HEK293 (cell line): ENCODE measurements around the gene TSPAN17.
A peak's percentile ranks its signal among the peaks of the same experiment; 100 is the strongest.

Source experiments
- CTCF ChIA-PET: fragments of 350-600 bp; formaldehyde crosslinking; extraction: SDS; loops from one replicate; lab custom pipeline; 2021; ENCODE audit warnings: antibody characterized with exemption; lab: Yijun Ruan, JAX
- POLR2A ChIA-PET: fragments of 300-600 bp; formaldehyde crosslinking; extraction: SDS; loops from one replicate; lab custom pipeline; 2020; ENCODE audit warnings: antibody characterized with exemption, inconsistent platforms; lab: Yijun Ruan, JAX
- H3K27ac ChIP-seq: fragments of 200-500 bp; sonication (Bioruptor generic); 2 replicates; pipeline ENCODE4 v1.5.1; 2014; ENCODE audit warnings: low read depth, low read length, control low read depth, inconsistent platforms; ENCODE audit errors: extremely low read depth
- H3K36me3 ChIP-seq, 2 experiments: fragments of 200-500 bp in 1 of 2; sonication (Bioruptor generic) in 1 of 2; 1 replicate in 1 of 2; 2 replicates in 1 of 2; pipeline ENCODE4 v1.5.1; 2014 to 2017; ENCODE audit warnings: inconsistent platforms in 2 of 2, low read length in 2 of 2; ENCODE audit not compliant: control insufficient read depth in 2 of 2, insufficient read depth in 1 of 2
- H3K4me1 ChIP-seq: fragments of 200-500 bp; sonication (Bioruptor generic); 2 replicates; pipeline ENCODE4 v1.5.1; 2014; ENCODE audit warnings: mild to moderate bottlenecking, low read length, inconsistent platforms; ENCODE audit not compliant: control insufficient read depth, insufficient read depth
- H3K4me3 ChIP-seq: 2 replicates; pipeline ENCODE4 v1.5.1; 2011; ENCODE audit warnings: low read depth, mild to moderate bottlenecking, control low read depth, low read length, moderate library complexity
- H3K9me3 ChIP-seq: fragments of 200-500 bp; sonication (Bioruptor generic); 2 replicates; pipeline ENCODE4 v1.5.1; 2014; ENCODE audit warnings: low read depth, low read length, inconsistent platforms; ENCODE audit not compliant: control insufficient read depth, insufficient read depth
- ATF2 ChIP-seq: fragments of 450-650 bp; formaldehyde crosslinking; IDR thresholded peaks from 2 replicates; pipeline ENCODE4 v1.5.1; 2016; ENCODE audit warnings: missing biosample characterization, missing genetic modification characterization, low read depth
- EGR2 ChIP-seq: fragments of 450-650 bp; formaldehyde crosslinking; IDR thresholded peaks from 2 replicates; pipeline ENCODE4 v1.5.1; 2016; ENCODE audit warnings: low read depth, missing biosample characterization, missing genetic modification characterization
- FEZF1 ChIP-seq: fragments of 450-650 bp; formaldehyde crosslinking; IDR thresholded peaks from 2 replicates; pipeline ENCODE4 v1.5.1; 2016; ENCODE audit warnings: missing biosample characterization, missing genetic modification characterization
- GLI2 ChIP-seq: fragments of 450-650 bp; formaldehyde crosslinking; IDR thresholded peaks from 2 replicates; pipeline ENCODE4; 2017; ENCODE audit warnings: missing biosample characterization, missing genetic modification characterization, low read depth, borderline replicate concordance
- GLIS2 ChIP-seq: fragments of 450-650 bp; formaldehyde crosslinking; IDR thresholded peaks from 2 replicates; pipeline ENCODE4 v1.5.1; 2016; ENCODE audit warnings: missing biosample characterization, missing genetic modification characterization
- RBAK ChIP-seq: fragments of 450-650 bp; formaldehyde crosslinking; IDR thresholded peaks from 2 replicates; pipeline ENCODE4 v1.5.1; 2016; ENCODE audit warnings: missing biosample characterization, missing genetic modification characterization
- SCRT2 ChIP-seq: fragments of 450-650 bp; formaldehyde crosslinking; IDR thresholded peaks from 2 replicates; pipeline ENCODE4 v1.5.1; 2016; ENCODE audit warnings: missing biosample characterization, missing genetic modification characterization
- TSHZ1 ChIP-seq: fragments of 450-650 bp; formaldehyde crosslinking; IDR thresholded peaks from 2 replicates; pipeline ENCODE4 v1.5.1; 2016; ENCODE audit warnings: missing biosample characterization, missing genetic modification characterization, borderline replicate concordance
- WT1 ChIP-seq: fragments of 450-650 bp; formaldehyde crosslinking; IDR thresholded peaks from 2 replicates; pipeline ENCODE4 v1.5.1; 2016; ENCODE audit warnings: missing biosample characterization, missing genetic modification characterization
- YY2 ChIP-seq: fragments of 450-650 bp; formaldehyde crosslinking; IDR thresholded peaks from 2 replicates; pipeline ENCODE4 v1.5.1; 2016; ENCODE audit warnings: missing biosample characterization, missing genetic modification characterization
- ZBTB1 ChIP-seq: fragments of 450-650 bp; formaldehyde crosslinking; IDR thresholded peaks from 2 replicates; pipeline ENCODE4 v1.5.1; 2016; ENCODE audit warnings: missing biosample characterization, missing genetic modification characterization
- ZBTB7A ChIP-seq: fragments of 450-650 bp; formaldehyde crosslinking; IDR thresholded peaks from 2 replicates; pipeline ENCODE4 v1.5.1; 2016; ENCODE audit warnings: low read depth, missing biosample characterization, missing genetic modification characterization
- ZFHX2 ChIP-seq: fragments of 450-650 bp; formaldehyde crosslinking; conservative IDR thresholded peaks from 2 replicates; pipeline ENCODE4 v1.5.1; 2016; ENCODE audit warnings: missing biosample characterization, missing genetic modification characterization
- ZFP3 ChIP-seq: fragments of 450-650 bp; formaldehyde crosslinking; IDR thresholded peaks from 2 replicates; pipeline ENCODE4 v1.5.1; 2016; ENCODE audit warnings: low read depth, missing biosample characterization, missing genetic modification characterization
- ZFP37 ChIP-seq: fragments of 450-650 bp; formaldehyde crosslinking; IDR thresholded peaks from 2 replicates; pipeline ENCODE4 v1.5.1; 2016; ENCODE audit warnings: missing biosample characterization, missing genetic modification characterization
- ZIC2 ChIP-seq: fragments of 450-650 bp; formaldehyde crosslinking; IDR thresholded peaks from 2 replicates; pipeline ENCODE4 v1.5.1; 2016; ENCODE audit warnings: missing biosample characterization, missing genetic modification characterization
- ZNF114 ChIP-seq: fragments of 450-650 bp; formaldehyde crosslinking; IDR thresholded peaks from 2 replicates; pipeline ENCODE4 v1.5.0; 2017; ENCODE audit warnings: missing biosample characterization, missing genetic modification characterization
- ZNF140 ChIP-seq: fragments of 450-650 bp; formaldehyde crosslinking; IDR thresholded peaks from 2 replicates; pipeline ENCODE4 v1.5.1; 2016; ENCODE audit warnings: missing biosample characterization, missing genetic modification characterization
- ZNF2 ChIP-seq: fragments of 450-650 bp; formaldehyde crosslinking; IDR thresholded peaks from 2 replicates; pipeline ENCODE4 v1.5.1; 2016; ENCODE audit warnings: missing biosample characterization, missing genetic modification characterization
- ZNF211 ChIP-seq: fragments of 450-650 bp; formaldehyde crosslinking; IDR thresholded peaks from 2 replicates; pipeline ENCODE4 v1.5.1; 2016; ENCODE audit warnings: low read depth, missing biosample characterization, missing genetic modification characterization
- ZNF350 ChIP-seq: fragments of 450-650 bp; formaldehyde crosslinking; IDR thresholded peaks from 2 replicates; pipeline ENCODE4 v1.5.0; 2017; ENCODE audit warnings: missing biosample characterization, mild to moderate bottlenecking, missing genetic modification characterization
- ZNF391 ChIP-seq: fragments of 450-650 bp; formaldehyde crosslinking; IDR thresholded peaks from 2 replicates; pipeline ENCODE4 v1.5.1; 2016; ENCODE audit warnings: low read depth, missing biosample characterization, missing genetic modification characterization, borderline replicate concordance
- ZNF416 ChIP-seq: fragments of 450-650 bp; formaldehyde crosslinking; IDR thresholded peaks from 2 replicates; pipeline ENCODE4 v1.5.1; 2016; ENCODE audit warnings: missing biosample characterization, missing genetic modification characterization
- ZNF521 ChIP-seq: fragments of 450-650 bp; formaldehyde crosslinking; IDR thresholded peaks from 2 replicates; pipeline ENCODE4 v1.5.1; 2017; ENCODE audit warnings: missing biosample characterization, mild to moderate bottlenecking, missing genetic modification characterization
- ZNF558 ChIP-seq: fragments of 450-650 bp; formaldehyde crosslinking; IDR thresholded peaks from 2 replicates; pipeline ENCODE4 v1.5.1; 2016; ENCODE audit warnings: missing biosample characterization, missing genetic modification characterization
- ZNF585B ChIP-seq: fragments of 450-650 bp; formaldehyde crosslinking; IDR thresholded peaks from 2 replicates; pipeline ENCODE4 v1.5.1; 2016; ENCODE audit warnings: missing biosample characterization, missing genetic modification characterization
- ZNF621 ChIP-seq: fragments of 450-650 bp; formaldehyde crosslinking; IDR thresholded peaks from 2 replicates; pipeline ENCODE4 v1.5.1; 2017; ENCODE audit warnings: missing biosample characterization, missing genetic modification characterization
- ZNF76 ChIP-seq: fragments of 450-650 bp; formaldehyde crosslinking; IDR thresholded peaks from 2 replicates; pipeline ENCODE4; 2016; ENCODE audit warnings: low read depth, missing biosample characterization, missing genetic modification characterization, borderline replicate concordance
- ZNF791 ChIP-seq: fragments of 450-650 bp; formaldehyde crosslinking; IDR thresholded peaks from 2 replicates; pipeline ENCODE4 v1.5.1; 2016; ENCODE audit warnings: missing biosample characterization, missing genetic modification characterization
- ZSCAN4 ChIP-seq: fragments of 450-650 bp; formaldehyde crosslinking; IDR thresholded peaks from 2 replicates; pipeline ENCODE4 v1.5.1; 2017; ENCODE audit warnings: missing biosample characterization, missing genetic modification characterization

The TSPAN17 gene

GRCh38 chr5:176653401-176654385 lies 6.4 kb downstream of the TSPAN17 start (continued):
- TF ChIP-seq ZNF791 (tag by site-specific recombination), result no peak
- TF ChIP-seq ZNF416 (tag by site-specific recombination), result no peak
- TF ChIP-seq FEZF1 (tag by site-specific recombination), result no peak
- TF ChIP-seq RBAK (tag by site-specific recombination), result 0 out of 2 replicates have a peak, but pooled peaks have one; percentile 33
- no peak for TF ChIP-seq ZNF621 (tag by site-specific recombination)
- TF ChIP-seq ZBTB7A, result no peak; the same call in 1 of the 2 replicates
- no peak for TF ChIP-seq ZSCAN4 (tag by site-specific recombination)
- TF ChIP-seq ATF2 (tag by site-specific recombination), result no peak
- TF ChIP-seq EGR2 (tag by site-specific recombination), result peak; percentile 100
- no peak for TF ChIP-seq ZNF2 (tag by site-specific recombination)

- H3K9me3 ChIP-seq, result no peaks in the 10 kb centered on the region
- H3K27ac ChIP-seq, result no peak overlapping the region
- POLR2A ChIA-PET, result no interaction called here
- no peak overlapping the region for H3K4me3 ChIP-seq
- CTCF ChIA-PET, result no interaction called here
- no peaks in the 10 kb centered on the region for H3K4me1 ChIP-seq
- H3K36me3 ChIP-seq, result peaks cover 4 to 16% of the 10 kb centered on the region in 2 experiments; a peak in 2 of 3 replicates
- TF ChIP-seq SCRT2 (tag by site-specific recombination) (no peak), YY2 (no peak), ZNF140 (no peak), TSHZ1 (tag by site-specific recombination) (no peak), ZFP3 (no peak), ZNF211 (no peak), ZIC2 (peak; percentile 93), ZNF521 (tag by site-specific recombination) (no peak), GLIS2 (tag by site-specific recombination) (0 out of 2 replicates have a peak, but pooled peaks have one; percentile 2), ZNF114 (tag by site-specific recombination) (no peak), ZNF76 (tag by site-specific recombination) (no peak), ZNF558 (tag by site-specific recombination) (no peak), ZNF585B (tag by site-specific recombination) (no peak), ZNF391 (tag by site-specific recombination) (no peak), ZBTB1 (tag by site-specific recombination) (no peak), WT1 (tag by site-specific recombination) (no peak), ZFHX2 (peak; percentile 85), ZNF350 (tag by site-specific recombination) (no peak), ZFP37 (tag by site-specific recombination) (no peak), GLI2 (tag by site-specific recombination) (no peak), EGR2 (tag by site-specific recombination) (peak; percentile 83), ATF2 (tag by site-specific recombination) (no peak)
Measured at GRCh38 chr5:176654856-176655255, 7.6 kb downstream of the TSPAN17 start.
